SK-N-SH (cell line): ENCODE results near the gene CPPED1. TPM values are rescaled to one million over a fixed set of nuclear protein-coding genes. Genes with fewer than 3 reads are reported as not detected.

Experiments used
- CTCF ChIA-PET: fragments of 300-600, 350-600 bp; formaldehyde crosslinking; extraction: SDS; loops from one replicate; lab custom pipeline; 2021; lab: Yijun Ruan, JAX
- POLR2A ChIA-PET: fragments of 350-600 bp; sonication (Branson Sonifier 250); formaldehyde crosslinking; extraction: SDS; loops from one replicate; lab custom pipeline; 2020; ENCODE audit warnings: antibody characterized with exemption, inconsistent platforms; lab: Yijun Ruan, JAX
- DNase-seq: peaks from one replicate; pipeline ENCODE4 v3.0.0; 2012
- H2AFZ ChIP-seq: fragments of 200-600 bp; sonication (generic); 2 replicates; pipeline ENCODE4 v1.8.1; 2016; ENCODE audit warnings: antibody characterized with exemption, mild to moderate bottlenecking, low read depth
- H3F3A ChIP-seq: fragments of 200-600 bp; sonication (generic); replicated peaks from 2 replicates; pipeline ENCODE3; 2016; ENCODE audit warnings: antibody characterized with exemption, mild to moderate bottlenecking; ENCODE audit not compliant: insufficient read depth
- H3K27ac ChIP-seq, 2 experiments: fragments of 200-500 bp in 1 of 2; fragments of 200-600 bp in 1 of 2; sonication (Bioruptor generic) in 1 of 2; sonication (generic), shearing (Covaris generic) in 1 of 2; 2 replicates each; pipeline versions ENCODE4 v1.5.1 to v1.6.1; 2014 to 2016; ENCODE audit warnings: low read depth in 2 of 2, inconsistent platforms in 1 of 2, low read length in 1 of 2, mild to moderate bottlenecking in 1 of 2, mixed read lengths in 1 of 2
- H3K27me3 ChIP-seq: fragments of 200-600 bp; sonication (generic), shearing (Covaris generic); 2 replicates; pipeline ENCODE4 v1.6.1; 2016; ENCODE audit warnings: mixed run types; ENCODE audit not compliant: insufficient read depth
- H3K36me3 ChIP-seq, 2 experiments: fragments of 200-500 bp in 1 of 2; fragments of 200-600 bp in 1 of 2; sonication (Bioruptor generic) in 1 of 2; sonication (generic) in 1 of 2; replicated peaks in 1 of 2; 2 replicates each; pipeline versions ENCODE3 to v1.5.1; 2014 to 2016; ENCODE audit warnings: low read length in 1 of 2, mild to moderate bottlenecking in 1 of 2; ENCODE audit not compliant: insufficient read depth in 2 of 2, control insufficient read depth in 1 of 2
- H3K4me1 ChIP-seq, 2 experiments: fragments of 200-500 bp in 1 of 2; fragments of 200-600 bp in 1 of 2; sonication (Bioruptor generic) in 1 of 2; sonication (generic), shearing (Covaris generic) in 1 of 2; 2 replicates each; pipeline versions ENCODE4 v1.5.1 to v1.6.1; 2014 to 2016; ENCODE audit warnings: low read depth in 1 of 2, low read length in 1 of 2, mixed run types in 1 of 2; ENCODE audit not compliant: insufficient read depth in 2 of 2, control insufficient read depth in 1 of 2
- H3K4me2 ChIP-seq: fragments of 200-600 bp; sonication (generic), shearing (Covaris generic); 2 replicates; pipeline ENCODE4 v1.6.1; 2017; ENCODE audit warnings: mixed run types
- H3K4me3 ChIP-seq, 2 experiments: fragments of 200-500 bp in 1 of 2; fragments of 200-600 bp in 1 of 2; sonication (Bioruptor generic) in 1 of 2; sonication (generic), shearing (Covaris generic) in 1 of 2; 2 replicates each; pipeline versions ENCODE4 v1.5.1 to v1.8.1; 2014 to 2016; ENCODE audit warnings: low read depth in 2 of 2, inconsistent platforms in 1 of 2, low read length in 1 of 2, mild to moderate bottlenecking in 1 of 2, mixed read lengths in 1 of 2, moderate library complexity in 1 of 2
- H3K79me2 ChIP-seq: fragments of 200-600 bp; sonication (generic); 2 replicates; pipeline ENCODE4 v1.8.1; 2017; ENCODE audit warnings: mild to moderate bottlenecking; ENCODE audit not compliant: insufficient read depth
- H3K9ac ChIP-seq: fragments of 200-600 bp; sonication (generic); 2 replicates; pipeline ENCODE4 v1.6.1; 2017; ENCODE audit warnings: mixed run types
- H3K9me2 ChIP-seq: fragments of 200-600 bp; sonication (generic); 2 replicates; pipeline ENCODE4 v1.6.1; 2017; ENCODE audit warnings: mixed run types
- H3K9me3 ChIP-seq: fragments of 200-600 bp; sonication (generic); 2 replicates; pipeline ENCODE4 v1.6.1; 2017; ENCODE audit warnings: mixed run types, mild to moderate bottlenecking, moderate library complexity
- H4K20me1 ChIP-seq: fragments of 200-600 bp; sonication (generic); 2 replicates; pipeline ENCODE4 v1.6.1; 2017; ENCODE audit warnings: mild to moderate bottlenecking, mixed run types; ENCODE audit not compliant: insufficient read depth
- CHD2 ChIP-seq: fragments of 150-350 bp; IDR thresholded peaks from 2 replicates; pipeline ENCODE4 v1.6.1; 2018; ENCODE audit warnings: low read length; ENCODE audit not compliant: partially characterized antibody
- CTCF ChIP-seq: fragments of 200-600 bp; sonication (generic); IDR thresholded peaks from 2 replicates; pipeline ENCODE4 v1.6.1; 2017; ENCODE audit warnings: antibody characterized with exemption, mild to moderate bottlenecking, moderate library complexity
- ELF1 ChIP-seq: IDR thresholded peaks from 2 replicates; pipeline ENCODE4 v1.4.0; 2012
- EP300 ChIP-seq, 2 experiments: IDR thresholded peaks; 2 replicates each; pipeline versions ENCODE4 v1.4.0 to v1.6.1; 2012; ENCODE audit warnings: borderline replicate concordance in 1 of 2, low read depth in 1 of 2, low read length in 1 of 2
- EZH2phosphoT487 ChIP-seq: fragments of 200-600 bp; sonication (generic); IDR thresholded peaks from 2 replicates; pipeline ENCODE4 v1.6.1; 2017; ENCODE audit warnings: low read depth, mixed run types, mild to moderate bottlenecking, antibody characterized with exemption, moderate library complexity, borderline replicate concordance
- FOSL2 ChIP-seq: IDR thresholded peaks from 2 replicates; pipeline ENCODE4 v1.4.0; 2012; ENCODE audit warnings: low read depth, mild to moderate bottlenecking, moderate library complexity, borderline replicate concordance
- JUND ChIP-seq: IDR thresholded peaks from 2 replicates; pipeline ENCODE4 v1.4.0; 2012
- MAX ChIP-seq: IDR thresholded peaks from 2 replicates; pipeline ENCODE4 v1.4.0; 2012; ENCODE audit warnings: low read depth
- NRF1 ChIP-seq: IDR thresholded peaks from 2 replicates; pipeline ENCODE4 v1.6.1; 2012; ENCODE audit warnings: low read depth, mild to moderate bottlenecking, low read length
- SMC3 ChIP-seq: IDR thresholded peaks from 2 replicates; pipeline ENCODE4 v1.6.1; 2012; ENCODE audit warnings: low read depth, low read length, improper control_type of control experiment
- TAF1 ChIP-seq: IDR thresholded peaks from 2 replicates; pipeline ENCODE4 v1.6.1; 2012; ENCODE audit warnings: low read depth, mild to moderate bottlenecking, low read length, moderate library complexity, borderline replicate concordance
- TEAD4 ChIP-seq: IDR thresholded peaks from 2 replicates; pipeline ENCODE4 v1.4.0; 2012; ENCODE audit warnings: mild to moderate bottlenecking, borderline replicate concordance; ENCODE audit not compliant: insufficient read depth
- WGBS: methylation state at CpG from one replicate; pipeline ENCODE4 v1.1.6; 2017; ENCODE audit warnings: low lambda C conversion rate; 5-methylcytosine and 5-hydroxymethylcytosine counted together
- polyA plus RNA-seq, 3 experiments: library from polyadenylated mRNA; depleted of rRNA; stranded (reverse); fragments of >200 nt; gene quantifications; 2 replicates each; pipeline ENCODE4 v1.2.3, GENCODE V29; 2012
- TF ChIP-seq, protein P1 (sequence below): fragments of 150-350 bp; IDR thresholded peaks from 2 replicates; pipeline ENCODE4 v1.6.1; 2016; ENCODE audit warnings: mild to moderate bottlenecking, low read depth, low read length
- TF ChIP-seq, protein P2 (sequence below): IDR thresholded peaks from 2 replicates; pipeline ENCODE4 v1.4.0; 2012; ENCODE audit warnings: low read depth, borderline replicate concordance

Gene CPPED1
- polyA plus RNA-seq, 1 of the 3 experiments (the other 2 are of a cell fraction) = 11.9 TPM

DNA sequence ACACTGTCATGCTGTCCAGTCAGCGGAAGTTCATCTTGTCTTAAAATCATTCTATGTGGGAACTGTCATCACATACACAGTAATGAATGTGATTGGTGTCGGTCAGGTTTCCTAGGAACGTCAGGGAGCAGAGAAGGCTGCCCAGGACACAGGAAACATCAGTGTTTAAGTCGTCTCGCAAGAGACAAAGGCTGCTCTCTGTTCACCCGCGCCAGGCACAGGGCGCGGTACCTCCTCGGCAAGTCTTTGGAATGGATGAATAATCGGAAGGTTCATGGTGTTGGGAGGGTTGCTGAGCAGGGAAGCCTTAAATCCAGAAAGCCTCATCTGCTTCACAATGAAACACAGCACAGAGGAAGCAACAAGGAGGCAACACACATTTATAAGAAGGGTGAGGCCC lies 148.2 kb downstream of the CPPED1 start:
- Histone ChIP-seq H3K27me3 (no peaks in the 10 kb centered on the region), H3K9me2 (no peaks in the 10 kb centered on the region), H3K4me3 (no peak overlapping the region), H2AFZ (no peak overlapping the region), H3K27ac (no peak overlapping the region), H3K4me2 (no peak overlapping the region), H3K36me3 (peaks cover 0 to 5% of the 10 kb centered on the region in 2 experiments), H3K9ac (no peak overlapping the region), H3K79me2 (no peaks in the 10 kb centered on the region), H3F3A (no peaks in the 10 kb centered on the region), H3K4me1 (no peaks in the 10 kb centered on the region), H4K20me1 (no peaks in the 10 kb centered on the region), H3K9me3 (no peaks in the 10 kb centered on the region)
- 93% methylated on average over 11 of the region's 11 CpGs for WGBS
- POLR2A ChIA-PET = no interaction called here
- CTCF ChIA-PET = no interaction called here
- no peak for TF ChIP-seq NRF1
- no peak for TF ChIP-seq ELF1
- no peak for TF ChIP-seq EP300 (IDR thresholded peaks at IDR 0.05; ENCODE audit: borderline replicate concordance in 1 of 2, low read depth in 1 of 2, low read length in 1 of 2)
- no peak for TF ChIP-seq JUND
- no peak for TF ChIP-seq MAX
- no peak for TF ChIP-seq FOSL2
- no peak for DNase-seq

DNA sequence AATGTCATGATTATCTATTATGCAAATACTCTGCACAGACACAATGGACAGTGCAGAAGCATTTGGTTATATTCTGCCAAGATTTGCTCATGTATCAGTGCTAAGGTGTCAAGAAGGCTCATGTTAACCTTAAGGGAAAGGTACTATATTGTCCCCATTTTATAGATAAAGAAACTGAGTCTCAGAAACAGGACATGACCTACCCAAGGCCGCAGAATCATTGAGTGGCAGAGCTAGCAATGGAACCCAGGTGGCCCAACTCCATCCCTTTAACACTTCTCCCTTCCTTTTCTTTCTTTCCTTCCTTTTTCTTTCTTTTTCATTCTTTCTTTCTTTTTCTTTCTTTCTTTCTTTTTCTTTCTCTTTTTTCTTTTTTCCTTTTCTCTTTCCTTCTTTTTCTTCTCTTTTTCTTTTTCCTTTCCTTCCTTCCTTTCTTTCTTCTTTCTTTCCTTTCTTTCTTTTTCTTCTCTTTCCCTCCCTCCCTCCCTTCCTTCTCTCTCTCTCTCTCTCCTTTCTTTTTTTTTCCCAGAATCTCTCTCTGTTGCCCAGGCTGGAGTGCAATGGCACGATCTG lies 149.8 kb downstream of the CPPED1 start:
- Histone ChIP-seq H3K4me2 (no peak overlapping the region), H2AFZ (no peak overlapping the region), H3K4me3 (no peak overlapping the region), H3K27me3 (no peaks in the 10 kb centered on the region), H3K9me3 (no peaks in the 10 kb centered on the region), H3K9me2 (no peaks in the 10 kb centered on the region), H3K4me1 (no peaks in the 10 kb centered on the region), H3F3A (no peaks in the 10 kb centered on the region), H3K27ac (no peak overlapping the region), H3K9ac (no peak overlapping the region), H3K79me2 (no peaks in the 10 kb centered on the region), H3K36me3 (no peaks in the 10 kb centered on the region), H4K20me1 (no peaks in the 10 kb centered on the region)
- POLR2A ChIA-PET = no interaction called here
- WGBS = 44% methylated on average over 2 of the region's 2 CpGs
- CTCF ChIA-PET = no interaction called here
- no peak for DNase-seq
- no peak for TF ChIP-seq CTCF
- TF ChIP-seq, protein P1, sequence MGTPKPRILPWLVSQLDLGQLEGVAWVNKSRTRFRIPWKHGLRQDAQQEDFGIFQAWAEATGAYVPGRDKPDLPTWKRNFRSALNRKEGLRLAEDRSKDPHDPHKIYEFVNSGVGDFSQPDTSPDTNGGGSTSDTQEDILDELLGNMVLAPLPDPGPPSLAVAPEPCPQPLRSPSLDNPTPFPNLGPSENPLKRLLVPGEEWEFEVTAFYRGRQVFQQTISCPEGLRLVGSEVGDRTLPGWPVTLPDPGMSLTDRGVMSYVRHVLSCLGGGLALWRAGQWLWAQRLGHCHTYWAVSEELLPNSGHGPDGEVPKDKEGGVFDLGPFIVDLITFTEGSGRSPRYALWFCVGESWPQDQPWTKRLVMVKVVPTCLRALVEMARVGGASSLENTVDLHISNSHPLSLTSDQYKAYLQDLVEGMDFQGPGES = no peak
- TF ChIP-seq JUND = no peak
- TF ChIP-seq TEAD4 = no peak
- no peak for TF ChIP-seq NRF1
- TF ChIP-seq CHD2 = no peak
- no peak for TF ChIP-seq ELF1
- TF ChIP-seq EZH2phosphoT487 = no peak
- TF ChIP-seq TAF1 = no peak
- TF ChIP-seq SMC3 = no peak
- TF ChIP-seq, protein P2, sequence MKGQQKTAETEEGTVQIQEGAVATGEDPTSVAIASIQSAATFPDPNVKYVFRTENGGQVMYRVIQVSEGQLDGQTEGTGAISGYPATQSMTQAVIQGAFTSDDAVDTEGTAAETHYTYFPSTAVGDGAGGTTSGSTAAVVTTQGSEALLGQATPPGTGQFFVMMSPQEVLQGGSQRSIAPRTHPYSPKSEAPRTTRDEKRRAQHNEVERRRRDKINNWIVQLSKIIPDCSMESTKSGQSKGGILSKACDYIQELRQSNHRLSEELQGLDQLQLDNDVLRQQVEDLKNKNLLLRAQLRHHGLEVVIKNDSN = no peak
